SK-N-SH (cell line): ENCODE measurements around the gene CACNA1F. TPM values are rescaled to one million over a fixed set of nuclear protein-coding genes. Genes with fewer than 3 reads are reported as not detected.

Source experiments
- CTCF ChIA-PET: fragments of 300-600, 350-600 bp; formaldehyde crosslinking; extraction: SDS; loops from one replicate; lab custom pipeline; 2021; lab: Yijun Ruan, JAX
- POLR2A ChIA-PET: fragments of 350-600 bp; sonication (Branson Sonifier 250); formaldehyde crosslinking; extraction: SDS; loops from one replicate; lab custom pipeline; 2020; ENCODE audit warnings: antibody characterized with exemption, inconsistent platforms; lab: Yijun Ruan, JAX
- DNase-seq: peaks from one replicate; pipeline ENCODE4 v3.0.0; 2012
- H2AFZ ChIP-seq: fragments of 200-600 bp; sonication (generic); 2 replicates; pipeline ENCODE4 v1.8.1; 2016; ENCODE audit warnings: antibody characterized with exemption, mild to moderate bottlenecking, low read depth
- H3F3A ChIP-seq: fragments of 200-600 bp; sonication (generic); replicated peaks from 2 replicates; pipeline ENCODE3; 2016; ENCODE audit warnings: antibody characterized with exemption, mild to moderate bottlenecking; ENCODE audit not compliant: insufficient read depth
- H3K27ac ChIP-seq, 2 experiments: fragments of 200-500 bp in 1 of 2; fragments of 200-600 bp in 1 of 2; sonication (Bioruptor generic) in 1 of 2; sonication (generic), shearing (Covaris generic) in 1 of 2; 2 replicates each; pipeline versions ENCODE4 v1.5.1 to v1.6.1; 2014 to 2016; ENCODE audit warnings: low read depth in 2 of 2, inconsistent platforms in 1 of 2, low read length in 1 of 2, mild to moderate bottlenecking in 1 of 2, mixed read lengths in 1 of 2
- H3K27me3 ChIP-seq: fragments of 200-600 bp; sonication (generic), shearing (Covaris generic); 2 replicates; pipeline ENCODE4 v1.6.1; 2016; ENCODE audit warnings: mixed run types; ENCODE audit not compliant: insufficient read depth
- H3K36me3 ChIP-seq, 2 experiments: fragments of 200-500 bp in 1 of 2; fragments of 200-600 bp in 1 of 2; sonication (Bioruptor generic) in 1 of 2; sonication (generic) in 1 of 2; replicated peaks in 1 of 2; 2 replicates each; pipeline versions ENCODE3 to v1.5.1; 2014 to 2016; ENCODE audit warnings: low read length in 1 of 2, mild to moderate bottlenecking in 1 of 2; ENCODE audit not compliant: insufficient read depth in 2 of 2, control insufficient read depth in 1 of 2
- H3K4me1 ChIP-seq, 2 experiments: fragments of 200-500 bp in 1 of 2; fragments of 200-600 bp in 1 of 2; sonication (Bioruptor generic) in 1 of 2; sonication (generic), shearing (Covaris generic) in 1 of 2; 2 replicates each; pipeline versions ENCODE4 v1.5.1 to v1.6.1; 2014 to 2016; ENCODE audit warnings: low read depth in 1 of 2, low read length in 1 of 2, mixed run types in 1 of 2; ENCODE audit not compliant: insufficient read depth in 2 of 2, control insufficient read depth in 1 of 2
- H3K4me2 ChIP-seq: fragments of 200-600 bp; sonication (generic), shearing (Covaris generic); 2 replicates; pipeline ENCODE4 v1.6.1; 2017; ENCODE audit warnings: mixed run types
- H3K4me3 ChIP-seq, 2 experiments: fragments of 200-500 bp in 1 of 2; fragments of 200-600 bp in 1 of 2; sonication (Bioruptor generic) in 1 of 2; sonication (generic), shearing (Covaris generic) in 1 of 2; 2 replicates each; pipeline versions ENCODE4 v1.5.1 to v1.8.1; 2014 to 2016; ENCODE audit warnings: low read depth in 2 of 2, inconsistent platforms in 1 of 2, low read length in 1 of 2, mild to moderate bottlenecking in 1 of 2, mixed read lengths in 1 of 2, moderate library complexity in 1 of 2
- H3K79me2 ChIP-seq: fragments of 200-600 bp; sonication (generic); 2 replicates; pipeline ENCODE4 v1.8.1; 2017; ENCODE audit warnings: mild to moderate bottlenecking; ENCODE audit not compliant: insufficient read depth
- H3K9ac ChIP-seq: fragments of 200-600 bp; sonication (generic); 2 replicates; pipeline ENCODE4 v1.6.1; 2017; ENCODE audit warnings: mixed run types
- H3K9me2 ChIP-seq: fragments of 200-600 bp; sonication (generic); 2 replicates; pipeline ENCODE4 v1.6.1; 2017; ENCODE audit warnings: mixed run types
- H3K9me3 ChIP-seq: fragments of 200-600 bp; sonication (generic); 2 replicates; pipeline ENCODE4 v1.6.1; 2017; ENCODE audit warnings: mixed run types, mild to moderate bottlenecking, moderate library complexity
- H4K20me1 ChIP-seq: fragments of 200-600 bp; sonication (generic); 2 replicates; pipeline ENCODE4 v1.6.1; 2017; ENCODE audit warnings: mild to moderate bottlenecking, mixed run types; ENCODE audit not compliant: insufficient read depth
- CHD2 ChIP-seq: fragments of 150-350 bp; IDR thresholded peaks from 2 replicates; pipeline ENCODE4 v1.6.1; 2018; ENCODE audit warnings: low read length; ENCODE audit not compliant: partially characterized antibody
- ELF1 ChIP-seq: IDR thresholded peaks from 2 replicates; pipeline ENCODE4 v1.4.0; 2012
- EP300 ChIP-seq, 2 experiments: IDR thresholded peaks; 2 replicates each; pipeline versions ENCODE4 v1.4.0 to v1.6.1; 2012; ENCODE audit warnings: borderline replicate concordance in 1 of 2, low read depth in 1 of 2, low read length in 1 of 2
- FOXJ3 ChIP-seq: sonication (generic); formaldehyde crosslinking; IDR thresholded peaks from 2 replicates; pipeline ENCODE4 v1.5.1; 2020; ENCODE audit warnings: mild to moderate bottlenecking, missing genetic modification reagents
- GABPA ChIP-seq: IDR thresholded peaks from 2 replicates; pipeline ENCODE4 v1.4.0; 2012; ENCODE audit warnings: low read depth, mild to moderate bottlenecking
- GATA2 ChIP-seq: sonication (generic); formaldehyde crosslinking; IDR thresholded peaks from 2 replicates; pipeline ENCODE4 v1.5.0; 2020; ENCODE audit warnings: mild to moderate bottlenecking, missing genetic modification reagents
- MEF2A ChIP-seq: IDR thresholded peaks from 2 replicates; pipeline ENCODE4 v1.4.0; 2012; ENCODE audit warnings: low read depth, borderline replicate concordance
- MXI1 ChIP-seq: IDR thresholded peaks from 2 replicates; pipeline ENCODE4 v1.6.1; 2012; ENCODE audit warnings: mild to moderate bottlenecking, low read depth, low read length, improper control_type of control experiment
- PBX3 ChIP-seq: IDR thresholded peaks from 2 replicates; pipeline ENCODE4; 2012
- RCOR1 ChIP-seq: fragments of 150-350 bp; IDR thresholded peaks from 2 replicates; pipeline ENCODE4 v1.6.1; 2017; ENCODE audit warnings: antibody characterized with exemption, low read length
- REST ChIP-seq: IDR thresholded peaks from 2 replicates; pipeline ENCODE4 v1.6.1; 2012; ENCODE audit warnings: mild to moderate bottlenecking, low read depth, low read length, moderate library complexity
- RXRA ChIP-seq: IDR thresholded peaks from 2 replicates; pipeline ENCODE4 v1.4.0; 2012; ENCODE audit warnings: low read depth, mild to moderate bottlenecking, borderline replicate concordance
- SIN3A ChIP-seq: IDR thresholded peaks from 2 replicates; pipeline ENCODE4 v1.6.1; 2012; ENCODE audit warnings: low read depth, mild to moderate bottlenecking, low read length, moderate library complexity, borderline replicate concordance
- YY1 ChIP-seq: IDR thresholded peaks from 2 replicates; pipeline ENCODE4 v1.4.0; 2012; ENCODE audit warnings: low read depth, mild to moderate bottlenecking
- WGBS: methylation state at CpG from one replicate; pipeline ENCODE4 v1.1.6; 2017; ENCODE audit warnings: low lambda C conversion rate; 5-methylcytosine and 5-hydroxymethylcytosine counted together
- polyA plus RNA-seq, 3 experiments: library from polyadenylated mRNA; depleted of rRNA; stranded (reverse); fragments of >200 nt; gene quantifications; 2 replicates each; pipeline ENCODE4 v1.2.3, GENCODE V29; 2012
- TF ChIP-seq, protein P1 (sequence below): fragments of 150-350 bp; IDR thresholded peaks from 2 replicates; pipeline ENCODE4 v1.6.1; 2017; ENCODE audit warnings: antibody characterized with exemption, low read length, low read depth, borderline replicate concordance

CACNA1F gene
- polyA plus RNA-seq, 1 of the 3 experiments (the other 2 are of a cell fraction), result not detected

DNA sequence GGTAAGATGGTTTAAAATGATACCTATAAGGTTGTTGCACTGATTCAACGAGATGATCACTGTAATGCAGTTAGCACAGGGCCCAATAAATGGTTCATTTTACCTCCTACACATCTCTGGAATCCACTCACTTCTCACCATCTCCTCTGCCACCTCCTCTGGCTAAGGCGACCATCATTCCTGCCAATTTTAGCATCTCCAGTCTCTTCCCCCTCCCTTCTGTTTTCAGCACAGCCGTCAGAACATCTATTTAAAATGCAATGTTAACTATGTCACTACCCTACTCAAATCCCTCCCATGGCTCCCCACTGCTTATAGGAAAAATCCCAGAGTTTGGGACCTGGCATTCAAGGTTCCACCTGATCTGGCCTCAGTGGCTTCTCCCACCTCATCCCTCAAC lies 29.6 kb downstream of the CACNA1F start:
- no peaks in the 10 kb centered on the region; a peak in 1 of 4 replicates for H3K4me1 ChIP-seq
- H4K20me1 ChIP-seq, result no peaks in the 10 kb centered on the region
- no peaks in the 10 kb centered on the region for H3K36me3 ChIP-seq
- H3K79me2 ChIP-seq, result no peaks in the 10 kb centered on the region
- H3K4me2 ChIP-seq, result no peak overlapping the region
- ChIA-PET CTCF (no interaction called here), POLR2A (no interaction called here)
- H2AFZ ChIP-seq, result no peak overlapping the region
- 31% methylated on average over 3 of the region's 3 CpGs for WGBS
- H3K9me2 ChIP-seq, result no peaks in the 10 kb centered on the region
- no peaks in the 10 kb centered on the region for H3F3A ChIP-seq
- DNase-seq, result no peak
- no peak overlapping the region for H3K9ac ChIP-seq
- H3K27ac ChIP-seq, result no peak overlapping the region
- H3K9me3 ChIP-seq, result no peaks in the 10 kb centered on the region
- no peak overlapping the region for H3K4me3 ChIP-seq
- no peak for TF ChIP-seq EP300 (IDR thresholded peaks at IDR 0.05; ENCODE audit: borderline replicate concordance in 1 of 2, low read depth in 1 of 2, low read length in 1 of 2)
- no peak for TF ChIP-seq MEF2A
- TF ChIP-seq SIN3A, result no peak
- TF ChIP-seq GABPA, result no peak
- TF ChIP-seq GATA2 (CRISPR knock-in tag), result no peak
- no peak for TF ChIP-seq MXI1
- no peak for TF ChIP-seq FOXJ3 (CRISPR knock-in tag)
- peaks cover 16% of the 10 kb centered on the region for H3K27me3 ChIP-seq

- Histone ChIP-seq H3F3A (no peaks in the 10 kb centered on the region), H4K20me1 (no peaks in the 10 kb centered on the region), H3K36me3 (no peaks in the 10 kb centered on the region), H3K9ac (no peak overlapping the region), H3K79me2 (no peaks in the 10 kb centered on the region), H3K4me2 (no peak overlapping the region), H3K9me3 (no peaks in the 10 kb centered on the region), H2AFZ (no peak overlapping the region), H3K27ac (no peak overlapping the region), H3K27me3 (peaks cover 16% of the 10 kb centered on the region), H3K4me1 (no peaks in the 10 kb centered on the region; a peak in 1 of 4 replicates), H3K4me3 (no peak overlapping the region), H3K9me2 (no peaks in the 10 kb centered on the region)
- no peak for DNase-seq
- ChIA-PET POLR2A (no interaction called here), CTCF (interaction anchor here (0.7 to 1.0 kb wide), 2 partner anchors 39 to 79 kb away, joined by 3 read pairs; no protein-coding TSS in a partner anchor)
- TF ChIP-seq SIN3A (no peak), YY1 (no peak), RXRA (no peak), REST (no peak), RCOR1 (no peak), CHD2 (no peak), PBX3 (no peak), ELF1 (no peak)
- TF ChIP-seq, protein P1, sequence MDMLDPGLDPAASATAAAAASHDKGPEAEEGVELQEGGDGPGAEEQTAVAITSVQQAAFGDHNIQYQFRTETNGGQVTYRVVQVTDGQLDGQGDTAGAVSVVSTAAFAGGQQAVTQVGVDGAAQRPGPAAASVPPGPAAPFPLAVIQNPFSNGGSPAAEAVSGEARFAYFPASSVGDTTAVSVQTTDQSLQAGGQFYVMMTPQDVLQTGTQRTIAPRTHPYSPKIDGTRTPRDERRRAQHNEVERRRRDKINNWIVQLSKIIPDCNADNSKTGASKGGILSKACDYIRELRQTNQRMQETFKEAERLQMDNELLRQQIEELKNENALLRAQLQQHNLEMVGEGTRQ, result no peak
- WGBS, result 6% methylated on average over 2 of the region's 2 CpGs
These were observed 31.1 kb downstream of the CACNA1F start for GRCh38 chrX:49202022-49202421.
